NCI-H748 treated with DMSO at 0.1 percent for 48 hours (cell line): ENCODE measurements around the gene NFIC.
"Not testable (repeated sequence)": the region's sequence is repeated elsewhere in the genome, so short reads cannot be mapped to it uniquely, and the experiment has no call there.

Source experiments
- DNase-seq: peaks from one replicate; lab custom pipeline; 2025; lab: John Stamatoyannopoulos, UW

Gene NFIC

GRCh38 chr19:3452942-3453214 lies 86.5 kb downstream of the NFIC start:
- DNase-seq, result not testable (repeated sequence)

GRCh38 chr19:3453840-3454239 lies 87.5 kb downstream of the NFIC start:
- no peak for DNase-seq

GRCh38 chr19:3454656-3455392 lies 88.4 kb downstream of the NFIC start:
- no peak for DNase-seq

GRCh38 chr19:3455393-3455955 lies 89.1 kb downstream of the NFIC start:
- DNase-seq, result no peak

GRCh38 chr19:3455960-3456601 lies 89.7 kb downstream of the NFIC start:
- DNase-seq, result no peak

GRCh38 chr19:3456925-3457527 lies 90.6 kb downstream of the NFIC start:
- no peak for DNase-seq

- DNase-seq, result no peak
These were observed 91.3 kb downstream of the NFIC start for GRCh38 chr19:3457528-3458228.

- DNase-seq, result no peak
These were observed 92.1 kb downstream of the NFIC start for GRCh38 chr19:3458229-3459088.

GRCh38 chr19:3459089-3459881 lies 92.9 kb downstream of the NFIC start:
- DNase-seq, result no peak

- no peak for DNase-seq
These were observed 93.7 kb downstream of the NFIC start for GRCh38 chr19:3459965-3460582.

- no peak for DNase-seq
These were observed 96.8 kb downstream of the NFIC start for GRCh38 chr19:3462991-3463713.

GRCh38 chr19:3463714-3464586 lies 97.6 kb downstream of the NFIC start:
- DNase-seq, result no peak

- no peak for DNase-seq
These were observed 98.3 kb downstream of the NFIC start for GRCh38 chr19:3464587-3465235.

- no peak for DNase-seq
These were observed 99.2 kb downstream of the NFIC start for GRCh38 chr19:3465552-3465951.

GRCh38 chr19:3466635-3467034 lies 100.3 kb downstream of the NFIC start:
- no peak for DNase-seq

- no peak for DNase-seq
These were observed 101.2 kb downstream of the NFIC start for GRCh38 chr19:3467437-3468198.

- DNase-seq, result no peak
These were observed 101.8 kb downstream of the NFIC start for GRCh38 chr19:3468211-3468610.
